Body of pancreas (tissue), 4 donors: ENCODE results near the gene SYNE1. TPM values are rescaled to one million over a fixed set of nuclear protein-coding genes. Genes with fewer than 3 reads are reported as not detected.

ENCODE experiments used
- ATAC-seq: fragments of 150-250 bp; one replicate; pipeline ENCODE4 v1.9.1; 2016
- DNase-seq, 4 donors: peaks; one replicate each; pipeline ENCODE4 v3.0.0-alpha.2; 2019
- H3K27ac ChIP-seq, 4 donors: fragments of 200-600 bp; sonication (generic); 1 replicate in 3 of 4; 2 replicates in 1 of 4; pipeline versions ENCODE4 v1.5.1 to v1.6.1; 2016 to 2019; ENCODE audit warnings: mild to moderate bottlenecking in 1 of 4, mixed read lengths in 1 of 4, moderate library complexity in 1 of 4
- H3K27me3 ChIP-seq, 2 donors: fragments of 200-600 bp; sonication (generic); one replicate each; pipeline ENCODE4 v1.6.0; 2016; ENCODE audit warnings: mild to moderate bottlenecking in 1 of 2
- H3K36me3 ChIP-seq, 2 donors: fragments of 200-600 bp; sonication (generic); replicated peaks in 1 of 2; 2 replicates each; pipeline ENCODE4 v1.5.1; 2016; ENCODE audit warnings: low read depth in 2 of 2; ENCODE audit not compliant: insufficient read depth in 1 of 2
- H3K4me1 ChIP-seq: fragments of 200-600 bp; sonication (generic); one replicate; pipeline ENCODE4 v1.6.0; 2016
- H3K4me3 ChIP-seq, 2 donors: fragments of 200-600 bp; sonication (generic); 1 replicate in 1 of 2; 2 replicates in 1 of 2; pipeline ENCODE4 v1.5.1; 2016 to 2019
- H3K9me3 ChIP-seq, 3 donors: fragments of 200-600 bp; sonication (generic); 1 replicate in 2 of 3; 2 replicates in 1 of 3; pipeline ENCODE4 v1.5.1; 2016
- POLR2A ChIP-seq, 3 donors: fragments of 450-650 bp; IDR thresholded peaks; one replicate each; pipeline ENCODE4 v1.6.1; 2016; ENCODE audit warnings: antibody characterized with exemption in 3 of 3, mild to moderate bottlenecking in 2 of 3
- WGBS, 2 donors: methylation state at CpG; one replicate each; pipeline ENCODE4 v1.1.5; 2017; 5-methylcytosine and 5-hydroxymethylcytosine counted together
- intact Hi-C: fragments of 100-400 bp; cut with DNase I; formaldehyde crosslinking; loops from one replicate; pipeline ENCODE4 v1.15.1; 2023
- total RNA-seq, 2 donors: library from RNA; depleted of rRNA; stranded (reverse); fragments of >200 nt; gene quantifications; one replicate each; pipeline ENCODE4 v1.1.0, GENCODE V29; 2016
- TF ChIP-seq, protein P1 (sequence below), 7 experiments: fragments of 450-650 bp in 4 of 7; fragments of 200-600 bp in 3 of 7; sonication (generic) in 3 of 7; IDR thresholded peaks; one replicate each; pipeline ENCODE4 v1.5.1; 2016 to 2019; ENCODE audit warnings: antibody characterized with exemption in 7 of 7

SYNE1 gene
- total RNA-seq, 2 donors from 2014 or later: 109 to 123 TPM

DNA sequence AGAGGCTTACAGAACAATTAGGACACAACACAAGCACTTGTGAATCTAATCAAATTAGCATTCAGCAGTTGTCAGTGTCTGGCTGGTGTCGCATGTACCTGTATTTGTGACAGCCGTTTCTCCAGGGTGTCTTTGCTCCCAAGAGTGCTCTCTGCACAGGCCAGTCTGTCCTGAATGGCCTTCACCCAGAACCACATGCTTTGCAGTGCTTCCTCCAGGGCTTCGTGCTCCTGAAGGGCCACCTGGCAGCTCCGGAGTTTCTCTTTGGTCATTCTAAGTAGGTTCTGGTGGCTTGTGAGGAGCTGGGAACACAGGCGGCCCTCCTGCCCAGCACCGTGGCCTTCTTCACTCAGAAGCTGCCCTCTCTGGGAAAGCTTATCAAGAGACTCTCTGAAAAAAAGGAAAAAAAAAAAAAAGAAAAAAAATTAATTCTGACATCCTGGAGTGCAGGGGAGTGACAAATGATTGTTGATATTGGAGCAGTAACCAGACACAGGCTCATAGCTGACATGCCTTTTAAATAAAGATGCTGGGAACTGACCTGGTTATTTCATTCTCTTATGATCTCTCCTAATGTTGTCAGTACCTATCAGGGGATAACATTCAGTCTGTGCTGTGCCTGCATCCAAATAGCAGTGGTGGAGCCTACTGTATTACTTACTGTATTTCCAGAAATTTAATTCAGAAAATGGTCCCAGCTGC, 245.8 kb downstream of the SYNE1 start:
- intact Hi-C loops: no loop called here
- peak; percentile 47 for ATAC-seq
- no peak for DNase-seq
- Histone ChIP-seq H3K27ac (peak overlapping the region in 2 of 4 donors; percentile 46 to 57), H3K36me3 (no peaks in the 10 kb centered on the region), H3K27me3 (no peaks in the 10 kb centered on the region), H3K4me3 (no peak overlapping the region), H3K4me1 (no peaks in the 10 kb centered on the region), H3K9me3 (no peaks in the 10 kb centered on the region)
- 51 to 61% methylated on average over 6 of the region's 6 CpGs for WGBS, 2 donors
- TF ChIP-seq, protein P1, sequence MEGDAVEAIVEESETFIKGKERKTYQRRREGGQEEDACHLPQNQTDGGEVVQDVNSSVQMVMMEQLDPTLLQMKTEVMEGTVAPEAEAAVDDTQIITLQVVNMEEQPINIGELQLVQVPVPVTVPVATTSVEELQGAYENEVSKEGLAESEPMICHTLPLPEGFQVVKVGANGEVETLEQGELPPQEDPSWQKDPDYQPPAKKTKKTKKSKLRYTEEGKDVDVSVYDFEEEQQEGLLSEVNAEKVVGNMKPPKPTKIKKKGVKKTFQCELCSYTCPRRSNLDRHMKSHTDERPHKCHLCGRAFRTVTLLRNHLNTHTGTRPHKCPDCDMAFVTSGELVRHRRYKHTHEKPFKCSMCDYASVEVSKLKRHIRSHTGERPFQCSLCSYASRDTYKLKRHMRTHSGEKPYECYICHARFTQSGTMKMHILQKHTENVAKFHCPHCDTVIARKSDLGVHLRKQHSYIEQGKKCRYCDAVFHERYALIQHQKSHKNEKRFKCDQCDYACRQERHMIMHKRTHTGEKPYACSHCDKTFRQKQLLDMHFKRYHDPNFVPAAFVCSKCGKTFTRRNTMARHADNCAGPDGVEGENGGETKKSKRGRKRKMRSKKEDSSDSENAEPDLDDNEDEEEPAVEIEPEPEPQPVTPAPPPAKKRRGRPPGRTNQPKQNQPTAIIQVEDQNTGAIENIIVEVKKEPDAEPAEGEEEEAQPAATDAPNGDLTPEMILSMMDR (IDR thresholded peaks at IDR 0.05): no peak
- no peak for TF ChIP-seq POLR2A (IDR thresholded peaks at IDR 0.05)

DNA sequence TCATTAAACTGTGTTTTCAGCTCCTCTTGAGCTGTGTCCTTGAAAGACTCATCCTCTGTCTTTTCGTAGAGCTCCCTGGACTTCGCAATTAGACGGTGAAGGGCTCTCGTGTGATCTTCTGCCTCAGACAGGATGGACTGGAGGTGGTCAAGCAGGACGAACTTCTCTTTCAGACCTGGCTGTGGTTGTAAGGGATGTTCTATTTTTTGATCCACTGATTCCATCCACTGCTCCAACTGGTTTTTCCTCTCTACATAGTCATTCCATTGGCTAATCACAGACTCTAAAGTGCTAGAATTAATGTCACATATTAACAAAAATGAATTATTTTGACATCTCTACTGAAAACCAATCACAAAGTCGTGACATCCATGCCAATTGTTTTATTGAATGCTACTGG, 250.1 kb downstream of the SYNE1 start:
- no peak for DNase-seq
- Histone ChIP-seq H3K4me1 (no peaks in the 10 kb centered on the region), H3K36me3 (no peaks in the 10 kb centered on the region), H3K27me3 (no peaks in the 10 kb centered on the region), H3K9me3 (no peaks in the 10 kb centered on the region), H3K27ac (no peak overlapping the region), H3K4me3 (no peak overlapping the region)
- no peak for TF ChIP-seq POLR2A (IDR thresholded peaks at IDR 0.05)
- intact Hi-C loops: no loop called here
- ATAC-seq: no peak
- WGBS, 2 donors: 58 to 68% methylated on average over 6 of the region's 6 CpGs

DNA sequence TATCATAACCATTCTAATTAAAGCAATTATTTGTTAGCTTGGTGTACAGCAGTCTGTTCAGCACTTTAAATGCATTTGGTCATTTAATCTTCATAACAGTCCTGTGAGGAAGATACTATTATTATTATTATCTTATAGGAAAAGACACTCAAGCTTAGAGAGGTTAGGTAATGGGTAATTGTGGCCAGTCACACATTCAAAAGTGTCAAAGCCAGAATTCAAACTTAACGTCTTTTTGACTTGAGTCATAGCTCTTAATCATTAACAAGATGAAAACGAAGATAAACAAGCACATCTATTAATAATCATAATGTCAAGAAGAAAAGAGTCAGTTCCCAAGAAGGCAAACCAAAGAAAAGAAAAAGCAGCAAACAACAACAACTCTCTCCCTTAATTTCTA, 251.0 kb downstream of the SYNE1 start:
- TF ChIP-seq, protein P1 (IDR thresholded peaks at IDR 0.05): no peak
- TF ChIP-seq POLR2A (IDR thresholded peaks at IDR 0.05): no peak
- ATAC-seq (no peak), DNase-seq (no peak)
- Histone ChIP-seq H3K27ac (peak overlapping the region in 1 of 4 donors; percentile 29), H3K9me3 (no peaks in the 10 kb centered on the region), H3K27me3 (no peaks in the 10 kb centered on the region), H3K36me3 (no peaks in the 10 kb centered on the region), H3K4me1 (peaks cover 6% of the 10 kb centered on the region), H3K4me3 (no peak overlapping the region)
- 17 to 24% methylated on average over 2 of the region's 2 CpGs for WGBS, 2 donors
- intact Hi-C loops: no loop called here

DNA sequence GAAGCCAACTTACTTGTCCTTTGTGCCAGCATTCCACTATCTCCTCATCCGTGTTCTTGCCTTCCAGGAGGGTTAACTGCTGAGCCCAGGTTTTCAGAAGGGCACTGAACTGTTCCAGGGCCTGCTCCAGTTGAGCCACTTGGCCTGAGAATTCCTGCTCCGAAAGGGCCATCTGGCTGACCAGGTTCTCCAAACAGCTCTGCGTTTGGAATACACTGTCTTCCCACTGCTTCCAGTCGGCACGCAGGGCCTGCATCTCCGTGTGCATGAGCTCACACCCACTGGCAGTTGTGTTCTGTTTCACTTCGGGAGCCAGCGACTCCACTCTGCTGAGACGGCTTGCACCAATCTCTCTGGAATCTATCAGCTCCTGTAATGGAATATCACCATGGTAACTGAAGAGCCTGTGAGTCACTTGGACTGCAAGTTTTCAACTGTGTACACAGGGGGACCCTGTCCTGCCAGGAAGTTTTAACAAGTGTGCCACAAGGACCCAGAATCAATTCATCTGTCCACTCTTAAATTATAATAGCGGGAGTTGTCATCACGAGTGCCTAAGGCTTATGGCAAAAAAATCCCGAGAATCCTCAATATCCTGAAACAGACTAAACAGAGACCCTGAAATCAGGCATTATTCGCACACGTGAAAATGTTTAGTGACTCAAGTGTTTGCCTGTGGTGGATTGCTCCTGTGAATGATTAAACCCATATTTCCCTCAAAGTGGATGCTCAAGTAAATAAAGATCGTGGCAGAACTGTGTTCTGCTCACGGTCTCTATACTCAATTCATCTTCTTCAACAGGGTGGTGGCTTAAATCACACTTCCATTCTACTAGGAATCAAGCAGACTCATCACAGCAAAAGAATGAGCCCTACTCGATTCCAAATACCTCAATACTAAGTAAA, 255.9 kb downstream of the SYNE1 start:
- peak; percentile 78 to 94 (median 90) for TF ChIP-seq POLR2A (IDR thresholded peaks at IDR 0.05)
- TF ChIP-seq, protein P1 (IDR thresholded peaks at IDR 0.05): no peak
- peak; percentile 73 to 87 (median 81) for DNase-seq
- ATAC-seq: peak; percentile 88
- H3K36me3 ChIP-seq: no peaks in the 10 kb centered on the region
- WGBS, 2 donors: 9 to 16% methylated on average over 10 to 17 of the region's 17 CpGs
- H3K27ac ChIP-seq: peak overlapping the region; percentile 87 to 96 (median 95)
- H3K4me3 ChIP-seq: peak overlapping the region in 1 of 2 donors; percentile 14
- H3K27me3 ChIP-seq: no peaks in the 10 kb centered on the region
- H3K9me3 ChIP-seq: no peaks in the 10 kb centered on the region
- intact Hi-C loops: no loop called here
- peaks cover 20% of the 10 kb centered on the region for H3K4me1 ChIP-seq

DNA sequence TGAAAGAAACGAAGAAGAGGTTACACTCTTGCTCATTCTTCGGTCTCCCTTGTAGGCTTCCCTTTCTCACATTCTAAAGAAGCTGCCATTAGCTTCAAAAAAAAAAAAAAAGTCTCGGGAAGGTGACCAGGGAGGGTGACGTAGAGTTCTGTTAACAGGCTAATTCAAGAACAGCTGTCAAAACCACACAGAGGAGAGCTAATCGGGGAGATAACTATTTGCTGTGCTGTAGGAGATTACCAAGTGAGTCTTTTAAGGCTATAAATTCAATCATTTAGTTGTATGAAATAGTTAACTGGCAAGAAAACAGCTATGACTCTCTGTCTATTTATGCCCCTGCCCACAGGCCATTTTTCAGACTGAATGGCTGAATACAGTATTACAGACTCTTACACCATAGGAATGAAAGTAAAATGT, 256.8 kb downstream of the SYNE1 start:
- no peak for TF ChIP-seq POLR2A (IDR thresholded peaks at IDR 0.05)
- TF ChIP-seq, protein P1 (IDR thresholded peaks at IDR 0.05): peak in 1 of 7 experiments; percentile 8
- intact Hi-C loops: no loop called here
- Histone ChIP-seq H3K36me3 (no peaks in the 10 kb centered on the region), H3K9me3 (no peaks in the 10 kb centered on the region), H3K4me3 (peak overlapping the region in 1 of 2 donors; percentile 14), H3K27me3 (no peaks in the 10 kb centered on the region), H3K4me1 (peaks cover 20% of the 10 kb centered on the region), H3K27ac (peak overlapping the region; percentile 87 to 96 (median 95))
- DNase-seq: peak; percentile 25 to 50 (median 26)
- WGBS, 2 donors: 7 to 10% methylated on average over 5 of the region's 5 CpGs
- ATAC-seq: peak; percentile 74
